ENCODE measurements around the gene BMP6.

The BMP6 gene

GRCh38 chr6:7720346-7720745, 5.6 kb upstream of the BMP6 start:
- no peak for DNase-seq

GRCh38 chr6:7721649-7722048, 4.2 kb upstream of the BMP6 start:
- no peak for DNase-seq

- peak; percentile 28 for DNase-seq
Observed at GRCh38 chr6:7723041-7723447, 2.9 kb upstream of the BMP6 start.

GRCh38 chr6:7723554-7723953, 2.3 kb upstream of the BMP6 start:
- no peak for DNase-seq

GRCh38 chr6:7725412-7725811, 487 bp upstream of the BMP6 start:
- no peak for DNase-seq

GRCh38 chr6:7726416-7727085, 652 bp downstream of the BMP6 start:
- DNase-seq = no peak

GRCh38 chr6:7727086-7727945, 1.4 kb downstream of the BMP6 start:
- DNase-seq = no peak

- DNase-seq = no peak
Observed at GRCh38 chr6:7727946-7728854, 2.3 kb downstream of the BMP6 start.

GRCh38 chr6:7728855-7729590, 3.1 kb downstream of the BMP6 start:
- no peak for DNase-seq

- no peak for DNase-seq
Observed at GRCh38 chr6:7730001-7730783, 4.3 kb downstream of the BMP6 start.

- no peak for DNase-seq
Observed at GRCh38 chr6:7730784-7731227, 4.9 kb downstream of the BMP6 start.

- no peak for DNase-seq
Observed at GRCh38 chr6:7731294-7731693, 5.4 kb downstream of the BMP6 start.

GRCh38 chr6:7732228-7732627, 6.3 kb downstream of the BMP6 start:
- no peak for DNase-seq

- no peak for DNase-seq
Observed at GRCh38 chr6:7734707-7735383, 8.9 kb downstream of the BMP6 start.

GRCh38 chr6:7737106-7737505, 11.2 kb downstream of the BMP6 start:
- no peak for DNase-seq

- DNase-seq = no peak
Observed at GRCh38 chr6:7737867-7738266, 12.0 kb downstream of the BMP6 start.

GRCh38 chr6:7742223-7742785, 16.4 kb downstream of the BMP6 start:
- no peak for DNase-seq

GRCh38 chr6:7745942-7746341, 20.0 kb downstream of the BMP6 start:
- DNase-seq = no peak

- no peak for DNase-seq
Observed at GRCh38 chr6:7747016-7747415, 21.1 kb downstream of the BMP6 start.

- DNase-seq = no peak
Observed at GRCh38 chr6:7747433-7747832, 21.5 kb downstream of the BMP6 start.

Measured in central memory CD4-positive, alpha-beta T cell (primary cell).